ENCODE measurements around the gene RFPL3. TPM values are rescaled to one million over a fixed set of nuclear protein-coding genes. Genes with fewer than 3 reads are reported as not detected.

RFPL3 gene
- polyA plus RNA-seq, 1 donor: 0.04 TPM

- no peak overlapping the region for H3K27ac ChIP-seq (ENCODE audit: low read length)
- peaks cover 5% of the 10 kb centered on the region for H3K36me3 ChIP-seq (ENCODE audit: control insufficient read depth, insufficient read depth, low read length)
- H3K9me3 ChIP-seq (ENCODE audit: control insufficient read depth, low read depth, low read length): no peaks in the 10 kb centered on the region
- H3K4me3 ChIP-seq (ENCODE audit: low read length): no peak overlapping the region
- no peak for DNase-seq
- whole genome bisulfite sequencing (ENCODE audit: insufficient coverage, low lambda C conversion rate): 79% methylated on average over 2 of the region's 5 CpGs
- no peaks in the 10 kb centered on the region for H3K4me1 ChIP-seq (ENCODE audit: control insufficient read depth, insufficient read depth, low read length)
- no peaks in the 10 kb centered on the region for H3K27me3 ChIP-seq (ENCODE audit: control insufficient read depth, insufficient read depth, low read length)
These were observed 23.3 kb downstream of the RFPL3 start for GRCh38 chr22:32380991-32381390.

- no peak overlapping the region for H3K4me3 ChIP-seq (ENCODE audit: low read length)
- DNase-seq: no peak
- peaks cover 41% of the 10 kb centered on the region for H3K36me3 ChIP-seq (ENCODE audit: control insufficient read depth, insufficient read depth, low read length)
- H3K27me3 ChIP-seq (ENCODE audit: control insufficient read depth, insufficient read depth, low read length): no peaks in the 10 kb centered on the region
- H3K4me1 ChIP-seq (ENCODE audit: control insufficient read depth, insufficient read depth, low read length): no peaks in the 10 kb centered on the region
- WGBS (ENCODE audit: insufficient coverage, low lambda C conversion rate): no CpG with 5 or more reads among the region's 1 CpG
- no peak overlapping the region for H3K27ac ChIP-seq (ENCODE audit: low read length)
- H3K9me3 ChIP-seq (ENCODE audit: control insufficient read depth, low read depth, low read length): no peaks in the 10 kb centered on the region
These were observed 28.0 kb downstream of the RFPL3 start for GRCh38 chr22:32385681-32386080.

- no peaks in the 10 kb centered on the region for H3K27me3 ChIP-seq (ENCODE audit: control insufficient read depth, insufficient read depth, low read length)
- no peaks in the 10 kb centered on the region for H3K4me1 ChIP-seq (ENCODE audit: control insufficient read depth, insufficient read depth, low read length)
- no peak overlapping the region for H3K4me3 ChIP-seq (ENCODE audit: low read length)
- no peaks in the 10 kb centered on the region for H3K9me3 ChIP-seq (ENCODE audit: control insufficient read depth, low read depth, low read length)
- no peak overlapping the region for H3K27ac ChIP-seq (ENCODE audit: low read length)
- DNase-seq: no peak
- peaks cover 74% of the 10 kb centered on the region for H3K36me3 ChIP-seq (ENCODE audit: control insufficient read depth, insufficient read depth, low read length)
- 100% methylated on average over 2 of the region's 4 CpGs for WGBS (ENCODE audit: insufficient coverage, low lambda C conversion rate)
These were observed 32.0 kb downstream of the RFPL3 start for GRCh38 chr22:32389685-32390084.

- H3K9me3 ChIP-seq (ENCODE audit: control insufficient read depth, low read depth, low read length): no peaks in the 10 kb centered on the region
- peaks cover 79% of the 10 kb centered on the region for H3K36me3 ChIP-seq (ENCODE audit: control insufficient read depth, insufficient read depth, low read length)
- no peak for DNase-seq
- no peaks in the 10 kb centered on the region for H3K27me3 ChIP-seq (ENCODE audit: control insufficient read depth, insufficient read depth, low read length)
- H3K4me3 ChIP-seq (ENCODE audit: low read length): no peak overlapping the region
- no peak overlapping the region for H3K27ac ChIP-seq (ENCODE audit: low read length)
- H3K4me1 ChIP-seq (ENCODE audit: control insufficient read depth, insufficient read depth, low read length): no peaks in the 10 kb centered on the region
- 94% methylated on average over 2 of the region's 5 CpGs for WGBS (ENCODE audit: insufficient coverage, low lambda C conversion rate)
These were observed 37.4 kb downstream of the RFPL3 start for GRCh38 chr22:32395107-32395506.

- no peak for DNase-seq
- H3K36me3 ChIP-seq (ENCODE audit: control insufficient read depth, insufficient read depth, low read length): peaks cover 84% of the 10 kb centered on the region
- no peaks in the 10 kb centered on the region for H3K4me1 ChIP-seq (ENCODE audit: control insufficient read depth, insufficient read depth, low read length)
- WGBS (ENCODE audit: insufficient coverage, low lambda C conversion rate): no CpG with 5 or more reads among the region's 1 CpG
- H3K4me3 ChIP-seq (ENCODE audit: low read length): no peak overlapping the region
- no peak overlapping the region for H3K27ac ChIP-seq (ENCODE audit: low read length)
- no peaks in the 10 kb centered on the region for H3K9me3 ChIP-seq (ENCODE audit: control insufficient read depth, low read depth, low read length)
- no peaks in the 10 kb centered on the region for H3K27me3 ChIP-seq (ENCODE audit: control insufficient read depth, insufficient read depth, low read length)
These were observed 38.6 kb downstream of the RFPL3 start for GRCh38 chr22:32396255-32396654.

- no CpG with 5 or more reads among the region's 5 CpGs for WGBS (ENCODE audit: insufficient coverage, low lambda C conversion rate)
- peaks cover 84% of the 10 kb centered on the region for H3K36me3 ChIP-seq (ENCODE audit: control insufficient read depth, insufficient read depth, low read length)
These were observed 39.1 kb downstream of the RFPL3 start for GRCh38 chr22:32396746-32397145.

GRCh38 chr22:32401486-32401885 is 43.8 kb downstream of the RFPL3 start:
- no peaks in the 10 kb centered on the region for H3K9me3 ChIP-seq (ENCODE audit: control insufficient read depth, low read depth, low read length)
- DNase-seq: no peak
- H3K27ac ChIP-seq (ENCODE audit: low read length): no peak overlapping the region
- no peaks in the 10 kb centered on the region for H3K4me1 ChIP-seq (ENCODE audit: control insufficient read depth, insufficient read depth, low read length)
- no peaks in the 10 kb centered on the region for H3K27me3 ChIP-seq (ENCODE audit: control insufficient read depth, insufficient read depth, low read length)
- H3K36me3 ChIP-seq (ENCODE audit: control insufficient read depth, insufficient read depth, low read length): peaks cover 73% of the 10 kb centered on the region
- H3K4me3 ChIP-seq (ENCODE audit: low read length): no peak overlapping the region
- no CpG with 5 or more reads among the region's 4 CpGs for WGBS (ENCODE audit: insufficient coverage, low lambda C conversion rate)

More at GRCh38 chr22:32396746-32397145, 39.1 kb downstream of the RFPL3 start:
- Histone ChIP-seq H3K4me1 (ENCODE audit: control insufficient read depth, insufficient read depth, low read length) (no peaks in the 10 kb centered on the region), H3K27me3 (ENCODE audit: control insufficient read depth, insufficient read depth, low read length) (no peaks in the 10 kb centered on the region), H3K4me3 (ENCODE audit: low read length) (no peak overlapping the region), H3K9me3 (ENCODE audit: control insufficient read depth, low read depth, low read length) (no peaks in the 10 kb centered on the region), H3K27ac (ENCODE audit: low read length) (no peak overlapping the region)
- DNase-seq: no peak

GRCh38 chr22:32404021-32404420 is 46.4 kb downstream of the RFPL3 start:
- Histone ChIP-seq H3K9me3 (ENCODE audit: control insufficient read depth, low read depth, low read length) (no peaks in the 10 kb centered on the region), H3K27me3 (ENCODE audit: control insufficient read depth, insufficient read depth, low read length) (no peaks in the 10 kb centered on the region), H3K27ac (ENCODE audit: low read length) (no peak overlapping the region), H3K4me1 (ENCODE audit: control insufficient read depth, insufficient read depth, low read length) (no peaks in the 10 kb centered on the region), H3K36me3 (ENCODE audit: control insufficient read depth, insufficient read depth, low read length) (peaks cover 70% of the 10 kb centered on the region), H3K4me3 (ENCODE audit: low read length) (no peak overlapping the region)
- 100% methylated on average over 1 of the region's 2 CpGs for WGBS (ENCODE audit: insufficient coverage, low lambda C conversion rate)
- DNase-seq: no peak

GRCh38 chr22:32407312-32407711 is 49.6 kb downstream of the RFPL3 start:
- no peak for DNase-seq
- H3K4me3 ChIP-seq (ENCODE audit: low read length): no peak overlapping the region
- no peaks in the 10 kb centered on the region for H3K9me3 ChIP-seq (ENCODE audit: control insufficient read depth, low read depth, low read length)
- H3K27me3 ChIP-seq (ENCODE audit: control insufficient read depth, insufficient read depth, low read length): no peaks in the 10 kb centered on the region
- H3K4me1 ChIP-seq (ENCODE audit: control insufficient read depth, insufficient read depth, low read length): peaks cover 7% of the 10 kb centered on the region
- 100% methylated on average over 1 of the region's 3 CpGs for WGBS (ENCODE audit: insufficient coverage, low lambda C conversion rate)
- H3K27ac ChIP-seq (ENCODE audit: low read length): no peak overlapping the region
- peaks cover 42% of the 10 kb centered on the region for H3K36me3 ChIP-seq (ENCODE audit: control insufficient read depth, insufficient read depth, low read length)

GRCh38 chr22:32407936-32408335 is 50.3 kb downstream of the RFPL3 start:
- H3K27ac ChIP-seq (ENCODE audit: low read length): no peak overlapping the region
- H3K27me3 ChIP-seq (ENCODE audit: control insufficient read depth, insufficient read depth, low read length): no peaks in the 10 kb centered on the region
- no peaks in the 10 kb centered on the region for H3K9me3 ChIP-seq (ENCODE audit: control insufficient read depth, low read depth, low read length)
- 100% methylated on average over 1 of the region's 2 CpGs for WGBS (ENCODE audit: insufficient coverage, low lambda C conversion rate)
- no peak overlapping the region for H3K4me3 ChIP-seq (ENCODE audit: low read length)
- H3K36me3 ChIP-seq (ENCODE audit: control insufficient read depth, insufficient read depth, low read length): peaks cover 39% of the 10 kb centered on the region
- DNase-seq: no peak
- peaks cover 7% of the 10 kb centered on the region for H3K4me1 ChIP-seq (ENCODE audit: control insufficient read depth, insufficient read depth, low read length)

- 93% methylated on average over 3 of the region's 9 CpGs for WGBS (ENCODE audit: insufficient coverage, low lambda C conversion rate)
- Histone ChIP-seq H3K36me3 (ENCODE audit: control insufficient read depth, insufficient read depth, low read length) (peaks cover 28% of the 10 kb centered on the region), H3K27ac (ENCODE audit: low read length) (no peak overlapping the region), H3K9me3 (ENCODE audit: control insufficient read depth, low read depth, low read length) (no peaks in the 10 kb centered on the region), H3K4me1 (ENCODE audit: control insufficient read depth, insufficient read depth, low read length) (peaks cover 7% of the 10 kb centered on the region), H3K4me3 (ENCODE audit: low read length) (no peak overlapping the region), H3K27me3 (ENCODE audit: control insufficient read depth, insufficient read depth, low read length) (no peaks in the 10 kb centered on the region)
- peak in 1 of 2 donors; percentile 30 for DNase-seq
These were observed 52.3 kb downstream of the RFPL3 start for GRCh38 chr22:32409977-32410376.

Measured in large intestine (tissue), 3 donors.